Right lobe of liver (tissue), 6 donors: Measurements from ENCODE around the gene SEC24B. TPM values are rescaled to one million over a fixed set of nuclear protein-coding genes. Genes with fewer than 3 reads are reported as not detected.

ENCODE experiments used
- ATAC-seq, 4 donors: fragments of 200-7000 bp; cut with Tn5 transposase; one replicate each; pipeline ENCODE4 v1.9.1; 2020; ENCODE audit warnings: mild to moderate bottlenecking in 4 of 4, moderate library complexity in 4 of 4
- DNase-seq, 3 donors: peaks; one replicate each; pipeline ENCODE4 v3.0.0-alpha.2; 2020
- H3K27ac ChIP-seq, 3 donors: fragments of 200-600 bp; one replicate each; pipeline ENCODE4 v1.8.0; 2022
- H3K27me3 ChIP-seq, 2 donors: fragments of 200-600 bp; one replicate each; pipeline ENCODE4 v1.8.0; 2022
- H3K36me3 ChIP-seq, 4 donors: fragments of 200-600 bp; sonication (generic) in 1 of 4; one replicate each; pipeline versions ENCODE4 v1.5.1 to v1.8.0; 2017 to 2022; ENCODE audit warnings: control low read depth in 1 of 4
- H3K4me1 ChIP-seq, 4 donors: fragments of 200-600 bp; sonication (generic) in 1 of 4; one replicate each; pipeline versions ENCODE4 v1.5.1 to v1.8.0; 2017 to 2022; ENCODE audit warnings: control low read depth in 1 of 4
- H3K4me3 ChIP-seq, 3 donors: fragments of 200-600 bp; one replicate each; pipeline ENCODE4 v1.8.0; 2022
- H3K9me3 ChIP-seq, 4 donors: fragments of 200-600 bp; sonication (generic) in 1 of 4; one replicate each; pipeline versions ENCODE4 v1.5.1 to v1.8.0; 2017 to 2022; ENCODE audit warnings: control low read depth in 1 of 4
- POLR2A ChIP-seq: fragments of 450-650 bp; IDR thresholded peaks from one replicate; pipeline ENCODE4 v1.6.1; 2017; ENCODE audit warnings: antibody characterized with exemption, mild to moderate bottlenecking
- WGBS: methylation state at CpG from one replicate; pipeline ENCODE4 v1.1.6; 2018; ENCODE audit warnings: low coverage, low lambda C conversion rate; ENCODE audit not compliant: insufficient coverage; ENCODE audit errors: missing lambda C conversion rate; 5-methylcytosine and 5-hydroxymethylcytosine counted together
- intact Hi-C, 2 donors: fragments of 100-400 bp; cut with DNase I; formaldehyde crosslinking; loops; one replicate each; pipeline versions ENCODE4 v1.11.2 to v1.14.1; 2022
- total RNA-seq, 6 experiments: library from RNA; depleted of rRNA in 2 of 6; stranded (reverse); fragments of >200 nt in 2 of 6; fragmentation: NEBNext Ultra II Directional in 3 of 6; extraction: Animal tissue kit (Norgen Biotek cat#: 25700) in 3 of 6; gene quantifications; one replicate each; pipeline versions ENCODE4 v1.1.0 to v1.2.4, GENCODE V29; 2016 to 2023
- TF ChIP-seq, protein P1 (sequence below), 4 donors: fragments of 200-600 bp in 3 of 4; fragments of 450-650 bp in 1 of 4; IDR thresholded peaks; one replicate each; pipeline versions ENCODE4 v1.5.1 to v1.8.0; 2016 to 2022; ENCODE audit warnings: antibody characterized with exemption in 4 of 4, mild to moderate bottlenecking in 2 of 4
- donor health status: DM: no; HTN: yes; CAD: no.
- donor health status: DM: no; HTN: no; CAD: no.
- donor health status: DM: no; HTN: no; CAD: no.
- donor health status: DM: no; HTN: yes; CAD: no.
- donor health status: DM: no; HTN: yes; CAD: no.

The SEC24B gene
- total RNA-seq, 6 experiments from 2014 or later = 22.1 to 55.0 (median 27.1) TPM

DNA sequence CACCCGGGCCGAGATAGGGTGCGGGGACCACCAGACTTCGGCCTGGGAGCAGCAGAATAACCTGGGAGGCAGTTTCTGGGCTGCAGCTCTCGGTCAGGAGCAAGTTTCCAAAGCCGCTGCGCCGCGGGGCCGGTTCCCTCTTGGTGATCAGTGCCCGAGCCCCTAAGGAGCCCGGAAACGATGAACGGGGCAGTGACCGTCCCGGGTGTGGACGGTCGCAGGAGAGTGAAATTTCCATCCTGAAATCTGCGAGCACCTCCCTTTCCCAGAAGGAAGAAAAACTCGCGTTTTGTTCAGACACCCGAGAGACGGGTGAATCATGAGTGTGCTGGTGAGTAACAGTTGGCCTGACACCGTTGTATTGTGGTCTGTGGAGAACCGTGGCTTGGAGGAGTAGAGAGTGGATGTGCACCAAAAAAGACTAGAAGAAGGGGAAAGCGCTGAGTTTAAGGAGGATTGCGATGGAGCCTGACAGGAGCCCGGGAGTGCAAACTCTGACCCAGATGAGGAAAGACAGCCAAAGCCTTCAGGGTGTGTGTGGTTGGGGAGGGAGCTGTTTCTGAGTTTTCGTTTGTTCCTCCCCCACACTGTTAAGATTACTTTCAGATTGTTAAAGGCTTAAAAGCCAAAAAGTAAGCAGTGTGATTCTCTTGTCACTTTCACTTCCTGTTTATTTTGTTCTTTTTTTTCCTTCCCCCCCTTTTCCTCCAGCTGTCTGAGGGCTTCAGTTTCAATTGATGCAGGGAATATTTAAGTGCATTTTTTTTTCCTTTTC, 127.3 kb downstream of the SEC24B start:
- DNase-seq = peak in 2 of 3 donors; percentile 40 to 46

DNA sequence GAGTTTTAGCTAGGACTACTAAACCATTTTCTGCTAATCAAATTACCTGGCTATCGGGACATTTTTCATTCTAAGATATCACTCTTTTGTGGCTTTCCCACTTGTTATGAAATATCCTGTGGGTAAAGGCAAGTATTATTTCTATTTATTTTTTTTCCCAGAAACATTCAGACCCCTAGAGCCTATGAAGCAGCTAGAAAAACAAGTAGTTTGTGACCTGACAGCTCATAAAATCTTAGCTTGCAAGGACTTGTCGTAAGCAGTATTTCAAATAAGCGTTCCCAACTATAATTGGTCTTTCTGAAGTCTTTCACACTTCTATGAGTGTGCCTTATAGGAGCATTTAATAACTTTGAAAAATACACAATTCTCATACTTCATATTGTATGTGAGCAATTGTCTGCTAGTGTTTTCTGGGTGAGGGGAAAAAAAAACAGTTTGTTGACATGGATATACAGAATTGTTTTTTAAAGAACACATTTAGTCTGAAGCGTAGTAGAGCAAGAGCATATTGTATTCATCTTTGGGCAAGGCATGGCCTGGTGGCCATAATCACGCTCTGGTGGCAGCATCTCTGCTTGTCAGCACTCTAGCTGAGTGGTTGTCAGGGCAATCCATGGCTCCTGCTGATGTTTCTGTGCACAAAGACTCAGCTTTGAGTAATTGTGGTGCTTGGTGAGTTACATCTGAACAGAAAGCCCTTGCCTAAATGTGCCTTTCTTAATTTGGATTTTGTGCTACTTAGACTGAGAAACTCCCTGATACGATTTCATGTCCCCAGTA, 129.0 kb downstream of the SEC24B start:
- DNase-seq (no peak), ATAC-seq (no peak)
- H3K36me3 ChIP-seq = no peaks in the 10 kb centered on the region
- TF ChIP-seq POLR2A = no peak
- TF ChIP-seq, protein P1, sequence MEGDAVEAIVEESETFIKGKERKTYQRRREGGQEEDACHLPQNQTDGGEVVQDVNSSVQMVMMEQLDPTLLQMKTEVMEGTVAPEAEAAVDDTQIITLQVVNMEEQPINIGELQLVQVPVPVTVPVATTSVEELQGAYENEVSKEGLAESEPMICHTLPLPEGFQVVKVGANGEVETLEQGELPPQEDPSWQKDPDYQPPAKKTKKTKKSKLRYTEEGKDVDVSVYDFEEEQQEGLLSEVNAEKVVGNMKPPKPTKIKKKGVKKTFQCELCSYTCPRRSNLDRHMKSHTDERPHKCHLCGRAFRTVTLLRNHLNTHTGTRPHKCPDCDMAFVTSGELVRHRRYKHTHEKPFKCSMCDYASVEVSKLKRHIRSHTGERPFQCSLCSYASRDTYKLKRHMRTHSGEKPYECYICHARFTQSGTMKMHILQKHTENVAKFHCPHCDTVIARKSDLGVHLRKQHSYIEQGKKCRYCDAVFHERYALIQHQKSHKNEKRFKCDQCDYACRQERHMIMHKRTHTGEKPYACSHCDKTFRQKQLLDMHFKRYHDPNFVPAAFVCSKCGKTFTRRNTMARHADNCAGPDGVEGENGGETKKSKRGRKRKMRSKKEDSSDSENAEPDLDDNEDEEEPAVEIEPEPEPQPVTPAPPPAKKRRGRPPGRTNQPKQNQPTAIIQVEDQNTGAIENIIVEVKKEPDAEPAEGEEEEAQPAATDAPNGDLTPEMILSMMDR (IDR thresholded peaks at IDR 0.05) = no peak
- no peak overlapping the region for H3K4me3 ChIP-seq
- WGBS = 91% methylated on average over 5 of the region's 6 CpGs
- intact Hi-C loops = no loop called here
- H3K9me3 ChIP-seq = no peaks in the 10 kb centered on the region
- peaks cover 0 to 7% of the 10 kb centered on the region in 2 donors for H3K27me3 ChIP-seq
- H3K4me1 ChIP-seq = peaks cover 0 to 15% (median 0%) of the 10 kb centered on the region in 4 donors
- H3K27ac ChIP-seq = no peak overlapping the region

More for the DNA sequence above, 127.3 kb downstream of the SEC24B start:
- no peaks in the 10 kb centered on the region for H3K9me3 ChIP-seq
- H3K27me3 ChIP-seq = peaks cover 0 to 7% of the 10 kb centered on the region in 2 donors
- peak overlapping the region in 2 of 3 donors; percentile 37 to 48 for H3K27ac ChIP-seq
- WGBS = 2% methylated on average over 11 of the region's 29 CpGs
- no peak for TF ChIP-seq POLR2A
- TF ChIP-seq, protein P1 (IDR thresholded peaks at IDR 0.05) = no peak
- peak; percentile 44 to 55 (median 54) for ATAC-seq
- H3K4me3 ChIP-seq = peak overlapping the region; percentile 41 to 62 (median 50)
- H3K4me1 ChIP-seq = peaks cover 0 to 15% (median 0%) of the 10 kb centered on the region in 4 donors
- H3K36me3 ChIP-seq = no peaks in the 10 kb centered on the region
- intact Hi-C loops = no loop called here

DNA sequence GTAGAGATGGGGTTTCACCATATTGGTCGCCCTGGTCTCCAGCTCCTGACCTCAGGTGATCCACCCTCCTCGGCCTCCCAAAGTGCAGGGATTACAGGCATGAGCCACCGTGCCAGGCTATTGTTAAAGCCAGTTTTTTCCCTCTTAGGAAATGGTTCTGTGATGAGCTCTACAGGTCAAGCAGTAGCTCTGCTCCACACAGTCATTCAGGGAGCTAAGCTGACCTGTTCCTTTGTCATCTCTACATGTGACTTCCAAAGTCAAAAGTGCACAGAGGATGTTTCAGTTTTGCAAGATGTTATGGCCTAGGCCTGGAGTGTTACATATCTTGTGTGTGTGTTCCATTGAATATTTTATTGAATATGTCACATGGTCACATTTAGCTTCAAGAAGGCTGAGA, 137.9 kb downstream of the SEC24B start:
- no peak for TF ChIP-seq POLR2A
- TF ChIP-seq, protein P1 (IDR thresholded peaks at IDR 0.05) = no peak
- H3K4me3 ChIP-seq = no peak overlapping the region
- H3K27me3 ChIP-seq = no peaks in the 10 kb centered on the region
- H3K27ac ChIP-seq = no peak overlapping the region
- DNase-seq = no peak
- H3K9me3 ChIP-seq = no peaks in the 10 kb centered on the region
- no peaks in the 10 kb centered on the region for H3K4me1 ChIP-seq
- H3K36me3 ChIP-seq = no peaks in the 10 kb centered on the region
- intact Hi-C loops = no loop called here
- no CpG with 5 or more reads among the region's 3 CpGs for whole genome bisulfite sequencing
- ATAC-seq = no peak

DNA sequence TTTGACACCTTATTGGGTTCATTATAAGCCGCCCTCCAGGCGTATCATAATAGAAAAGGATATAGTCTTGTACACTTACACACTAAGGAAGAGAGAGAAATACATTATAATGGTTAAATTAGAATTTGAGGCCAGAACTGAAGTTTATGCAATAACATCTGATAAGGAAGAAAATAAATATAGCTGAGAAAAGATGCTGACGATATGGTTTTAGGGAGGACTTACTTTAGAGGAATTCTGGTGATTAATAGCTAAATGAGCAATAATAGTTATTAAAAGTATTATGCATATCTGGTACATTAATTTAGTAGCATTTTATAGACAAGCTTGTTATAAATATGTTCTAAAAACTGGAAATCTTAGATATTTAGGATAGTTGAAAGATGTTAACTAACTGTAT, 138.5 kb downstream of the SEC24B start:
- intact Hi-C loops = no loop called here
- ATAC-seq (no peak), DNase-seq (no peak)
- TF ChIP-seq, protein P1 (IDR thresholded peaks at IDR 0.05) = no peak
- TF ChIP-seq POLR2A = no peak
- Histone ChIP-seq H3K4me1 (no peaks in the 10 kb centered on the region), H3K27me3 (no peaks in the 10 kb centered on the region), H3K4me3 (no peak overlapping the region), H3K9me3 (no peaks in the 10 kb centered on the region), H3K27ac (no peak overlapping the region), H3K36me3 (no peaks in the 10 kb centered on the region)
- WGBS = 76% methylated on average over 3 of the region's 3 CpGs
